T-helper 17 cell (primary cell): ENCODE measurements around the gene FOXQ1. TPM values are rescaled to one million over a fixed set of nuclear protein-coding genes. Genes with fewer than 3 reads are reported as not detected.

Experiments used
- ATAC-seq: fragments of 150-1000 bp; cut with Tn5 transposase; 2 replicates; pipeline ENCODE4 v1.10.0; 2021; ENCODE audit warnings: mild to moderate bottlenecking, moderate library complexity
- DNase-seq, 3 donors: peaks; one replicate each; pipeline versions ENCODE4 v3.0.0 to v3.0.0-alpha.2; 2020 to 2021
- H3K9me3 ChIP-seq: one replicate; pipeline ENCODE4 v1.7.0; 2013; ENCODE audit warnings: low read length, mild to moderate bottlenecking; ENCODE audit not compliant: control insufficient read depth, poor library complexity, severe bottlenecking
- H3K27ac Mint-ChIP-seq: one replicate; pipeline ENCODE4 v1.8.0; 2022; ENCODE audit warnings: mild to moderate bottlenecking, moderate library complexity, mixed read lengths
- H3K27me3 Mint-ChIP-seq: one replicate; pipeline ENCODE4 v1.8.0; 2022; ENCODE audit warnings: mixed read lengths
- H3K36me3 Mint-ChIP-seq: one replicate; pipeline ENCODE4 v1.8.0; 2022; ENCODE audit warnings: low read depth, mixed read lengths
- H3K4me1 Mint-ChIP-seq: one replicate; pipeline ENCODE4 v1.8.0; 2022; ENCODE audit warnings: mild to moderate bottlenecking, mixed read lengths
- H3K4me3 Mint-ChIP-seq: one replicate; pipeline ENCODE4 v1.8.0; 2022; ENCODE audit warnings: mild to moderate bottlenecking, moderate library complexity, mixed read lengths
- total RNA-seq, 4 donors: library from RNA in 2 of 4; stranded (reverse) in 2 of 4; gene quantifications; one replicate each; pipeline ENCODE4 v1.2.3 and lab custom pipeline; 2022 to 2026

Gene FOXQ1
- total RNA-seq, 2 donors from 2014 or later = not detected

DNA sequence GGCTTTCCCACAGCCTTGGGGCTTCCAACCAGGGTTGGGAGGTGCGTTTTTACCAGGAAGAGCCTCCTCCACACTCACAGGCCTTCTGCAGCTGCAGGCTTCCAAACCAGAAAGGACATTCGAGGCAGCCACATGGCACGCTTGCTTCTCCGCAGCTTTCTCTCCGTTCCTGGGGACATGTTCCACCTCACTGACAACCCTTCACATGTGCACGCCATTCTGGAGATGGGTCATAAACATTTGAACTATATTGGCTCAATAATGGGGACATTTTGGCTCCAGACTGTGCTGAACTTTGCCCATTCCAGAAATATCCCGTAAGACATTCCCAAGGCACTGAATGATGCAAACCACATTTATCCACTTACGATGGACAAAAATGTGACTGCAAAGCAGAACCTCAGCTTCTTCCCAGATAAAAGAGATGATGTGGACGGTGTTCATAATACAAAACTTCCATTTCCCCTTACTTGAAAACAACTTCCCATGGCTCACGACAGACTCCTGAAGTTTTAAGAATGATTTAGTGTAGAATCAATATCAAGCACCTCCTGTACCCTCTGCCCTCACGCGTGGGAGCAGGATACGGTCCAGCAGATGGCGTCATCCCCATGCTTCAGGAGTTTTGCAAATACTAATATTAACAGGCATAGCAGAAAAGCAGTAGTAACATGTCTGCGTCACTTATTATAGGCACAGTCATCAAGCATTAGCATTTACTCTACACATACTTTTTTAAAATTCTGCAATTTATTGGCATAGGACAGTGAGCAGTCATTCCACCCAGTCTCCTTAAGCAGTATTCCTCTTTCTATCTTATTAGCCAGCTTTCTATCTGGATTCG, 52.1 kb downstream of the FOXQ1 start:
- H3K4me1 Mint-ChIP-seq = peaks cover 5% of the 10 kb centered on the region
- no peaks in the 10 kb centered on the region for H3K36me3 Mint-ChIP-seq
- no peaks in the 10 kb centered on the region for H3K9me3 ChIP-seq
- no peak overlapping the region for H3K27ac Mint-ChIP-seq
- H3K4me3 Mint-ChIP-seq = no peak overlapping the region
- H3K27me3 Mint-ChIP-seq = peaks cover 62% of the 10 kb centered on the region
- DNase-seq (no peak), ATAC-seq (no peak)

Other genes with a start within 250 kb of the FOXQ1 start
- gene FOXF2, start 77.5 kb downstream of the FOXQ1 start, total RNA-seq = not detected